HepG2 (cell line): ENCODE data around the gene PRM2. TPM values are rescaled to one million over a fixed set of nuclear protein-coding genes. Genes with fewer than 3 reads are reported as not detected.
A peak's percentile ranks its signal among the peaks of the same experiment; 100 is the strongest.

ENCODE experiments used
- ARHGAP35 ChIP-seq: sonication (generic); formaldehyde crosslinking; IDR thresholded peaks from 2 replicates; pipeline ENCODE4 v1.9.0; 2022; ENCODE audit warnings: mild to moderate bottlenecking, inconsistent platforms, moderate library complexity, missing genetic modification reagents, borderline replicate concordance
- GABPB1 ChIP-seq: IDR thresholded peaks from 2 replicates; pipeline ENCODE4 v1.6.1; 2016; ENCODE audit warnings: mild to moderate bottlenecking, missing genetic modification reagents, moderate library complexity, missing compliant biosample characterization
- GPBP1L1 ChIP-seq: sonication (generic); formaldehyde crosslinking; IDR thresholded peaks from 2 replicates; pipeline ENCODE4 v1.5.0; 2020; ENCODE audit warnings: mild to moderate bottlenecking, missing genetic modification reagents
- HIVEP1 ChIP-seq: sonication (generic); formaldehyde crosslinking; IDR thresholded peaks from 2 replicates; pipeline ENCODE4 v1.4.0; 2020; ENCODE audit warnings: mild to moderate bottlenecking, missing genetic modification reagents
- HOXA3 ChIP-seq: sonication (generic); formaldehyde crosslinking; IDR thresholded peaks from 2 replicates; pipeline ENCODE4 v1.5.0; 2020; ENCODE audit warnings: missing genetic modification reagents
- MIXL1 ChIP-seq: IDR thresholded peaks from 2 replicates; pipeline ENCODE4 v1.6.1; 2016
- NFE2L2 ChIP-seq: fragments of 150-350 bp; IDR thresholded peaks from 2 replicates; pipeline ENCODE4 v1.6.1; 2014; ENCODE audit warnings: low read length
- PTBP1 ChIP-seq: fragments of 200-400 bp; formaldehyde crosslinking; IDR thresholded peaks from 2 replicates; pipeline ENCODE4 v1.6.1; 2018; ENCODE audit warnings: low read length, low read depth; ENCODE audit not compliant: poor library complexity, severe bottlenecking
- RARA ChIP-seq: IDR thresholded peaks from 2 replicates; pipeline ENCODE4 v1.6.1; 2016; ENCODE audit warnings: missing genetic modification reagents, missing compliant biosample characterization
- RARG ChIP-seq: sonication (generic); formaldehyde crosslinking; IDR thresholded peaks from 2 replicates; pipeline ENCODE4 v1.4.0; 2020; ENCODE audit warnings: low read depth, mild to moderate bottlenecking, missing genetic modification reagents
- RBFOX2 ChIP-seq: fragments of 200-400 bp; formaldehyde crosslinking; IDR thresholded peaks from 2 replicates; pipeline ENCODE4 v1.6.1; 2017; ENCODE audit warnings: low read depth, mild to moderate bottlenecking, low read length
- SNAPC5 ChIP-seq: sonication (generic); formaldehyde crosslinking; IDR thresholded peaks from 2 replicates; pipeline ENCODE4 v1.8.1; 2023; ENCODE audit warnings: mild to moderate bottlenecking, missing genetic modification reagents, borderline replicate concordance
- XBP1 ChIP-seq: sonication (generic); formaldehyde crosslinking; IDR thresholded peaks from 2 replicates; pipeline ENCODE4 v1.5.0; 2020; ENCODE audit warnings: missing genetic modification reagents
- ZBTB42 ChIP-seq: sonication (generic); formaldehyde crosslinking; IDR thresholded peaks from 2 replicates; pipeline ENCODE4 v1.5.0; 2020; ENCODE audit warnings: mild to moderate bottlenecking, missing genetic modification reagents
- ZBTB8A ChIP-seq: sonication (generic); formaldehyde crosslinking; IDR thresholded peaks from 2 replicates; pipeline ENCODE4 v1.4.0; 2020; ENCODE audit warnings: mild to moderate bottlenecking, low read depth, missing genetic modification reagents, borderline replicate concordance
- ZNF33B ChIP-seq: sonication (generic); formaldehyde crosslinking; IDR thresholded peaks from 2 replicates; pipeline ENCODE4 v1.5.1; 2020; ENCODE audit warnings: mild to moderate bottlenecking, missing genetic modification reagents
- ZNF564 ChIP-seq: sonication (generic); formaldehyde crosslinking; IDR thresholded peaks from 2 replicates; pipeline ENCODE4 v1.8.1; 2023; ENCODE audit warnings: mild to moderate bottlenecking, missing genetic modification reagents
- ZNF652 ChIP-seq: IDR thresholded peaks from 2 replicates; pipeline ENCODE4 v1.6.1; 2016; ENCODE audit warnings: low read depth, borderline replicate concordance
- ZNF710 ChIP-seq: sonication (generic); formaldehyde crosslinking; IDR thresholded peaks from 2 replicates; pipeline ENCODE4 v1.5.0; 2020; ENCODE audit warnings: mild to moderate bottlenecking, missing genetic modification reagents, borderline replicate concordance
- ZSCAN25 ChIP-seq: sonication (generic); formaldehyde crosslinking; IDR thresholded peaks from 2 replicates; pipeline ENCODE4 v1.8.0; 2022; ENCODE audit warnings: mild to moderate bottlenecking, missing genetic modification reagents
- polyA plus RNA-seq, 8 experiments: library from polyadenylated mRNA; depleted of rRNA in 3 of 8; stranded (reverse) in 7 of 8; unstranded in 1 of 8; fragments of >200 nt; fragmentation: Illumina TruSeq in 4 of 8; extraction: Trizol in 4 of 8; gene quantifications; 2 replicates each; pipeline versions ENCODE4 v1.2.1 to v1.2.3, GENCODE V29; 2011 to 2016; ENCODE audit warnings: low read depth in 4 of 8, missing spikeins in 1 of 8, mixed read lengths in 1 of 8; ENCODE audit not compliant: insufficient read depth in 1 of 8
- total RNA-seq, 5 experiments: library from RNA; depleted of rRNA; stranded (reverse); fragments of >200 nt; fragmentation: Illumina TruSeq; extraction: Trizol; gene quantifications; 2 replicates each; pipeline ENCODE4 v1.2.3, GENCODE V29; 2016; ENCODE audit warnings: low read depth in 1 of 5
- TF ChIP-seq, protein P1 (sequence below): sonication (generic); formaldehyde crosslinking; conservative IDR thresholded peaks from 2 replicates; pipeline ENCODE4 v1.8.0; 2022; ENCODE audit warnings: missing genetic modification reagents
- TF ChIP-seq, protein P2 (sequence below): sonication (generic); formaldehyde crosslinking; IDR thresholded peaks from 2 replicates; pipeline ENCODE4 v1.5.1; 2020; ENCODE audit warnings: missing genetic modification reagents, mild to moderate bottlenecking, borderline replicate concordance

PRM2 gene
- total and polyA plus RNA-seq, 2 of the 13 experiments (the other 11 are each of a cell fraction or from before 2014, with no cell fraction given), result 0.54 TPM; not detected in 1

- TF ChIP-seq NFE2L2 (no peak), ZNF710 (CRISPR knock-in tag) (peak; percentile 81; the same call in 1 of the 2 replicates), MIXL1 (CRISPR knock-in tag) (0 out of 2 replicates have a peak, but pooled peaks have one; percentile 26), HOXA3 (CRISPR knock-in tag) (peak; percentile 63), HIVEP1 (CRISPR knock-in tag) (no peak), PTBP1 (peak; percentile 59), ZNF652 (CRISPR knock-in tag) (no peak; the same call in 1 of the 2 replicates), SNAPC5 (CRISPR knock-in tag) (0 out of 2 replicates have a peak, but pooled peaks have one; percentile 2), RARG (CRISPR knock-in tag) (no peak; the same call in 1 of the 2 replicates), GABPB1 (CRISPR knock-in tag) (0 out of 2 replicates have a peak, but pooled peaks have one; percentile 61), RARA (CRISPR knock-in tag) (peak; percentile 82), ARHGAP35 (CRISPR knock-in tag) (no peak), XBP1 (CRISPR knock-in tag) (no peak), ZSCAN25 (CRISPR knock-in tag) (peak; percentile 74; the same call in 1 of the 2 replicates), ZNF564 (CRISPR knock-in tag) (peak; percentile 70; the same call in 1 of the 2 replicates), ZBTB42 (CRISPR knock-in tag) (peak; percentile 52; the same call in 1 of the 2 replicates), ZNF33B (CRISPR knock-in tag) (no peak), ZBTB8A (CRISPR knock-in tag) (no peak), GPBP1L1 (CRISPR knock-in tag) (no peak), RBFOX2 (peak; percentile 69)
- TF ChIP-seq, protein P1, sequence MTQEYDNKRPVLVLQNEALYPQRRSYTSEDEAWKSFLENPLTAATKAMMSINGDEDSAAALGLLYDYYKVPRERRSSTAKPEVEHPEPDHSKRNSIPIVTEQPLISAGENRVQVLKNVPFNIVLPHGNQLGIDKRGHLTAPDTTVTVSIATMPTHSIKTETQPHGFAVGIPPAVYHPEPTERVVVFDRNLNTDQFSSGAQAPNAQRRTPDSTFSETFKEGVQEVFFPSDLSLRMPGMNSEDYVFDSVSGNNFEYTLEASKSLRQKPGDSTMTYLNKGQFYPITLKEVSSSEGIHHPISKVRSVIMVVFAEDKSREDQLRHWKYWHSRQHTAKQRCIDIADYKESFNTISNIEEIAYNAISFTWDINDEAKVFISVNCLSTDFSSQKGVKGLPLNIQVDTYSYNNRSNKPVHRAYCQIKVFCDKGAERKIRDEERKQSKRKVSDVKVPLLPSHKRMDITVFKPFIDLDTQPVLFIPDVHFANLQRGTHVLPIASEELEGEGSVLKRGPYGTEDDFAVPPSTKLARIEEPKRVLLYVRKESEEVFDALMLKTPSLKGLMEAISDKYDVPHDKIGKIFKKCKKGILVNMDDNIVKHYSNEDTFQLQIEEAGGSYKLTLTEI (CRISPR knock-in tag), result no peak
- TF ChIP-seq, protein P2, sequence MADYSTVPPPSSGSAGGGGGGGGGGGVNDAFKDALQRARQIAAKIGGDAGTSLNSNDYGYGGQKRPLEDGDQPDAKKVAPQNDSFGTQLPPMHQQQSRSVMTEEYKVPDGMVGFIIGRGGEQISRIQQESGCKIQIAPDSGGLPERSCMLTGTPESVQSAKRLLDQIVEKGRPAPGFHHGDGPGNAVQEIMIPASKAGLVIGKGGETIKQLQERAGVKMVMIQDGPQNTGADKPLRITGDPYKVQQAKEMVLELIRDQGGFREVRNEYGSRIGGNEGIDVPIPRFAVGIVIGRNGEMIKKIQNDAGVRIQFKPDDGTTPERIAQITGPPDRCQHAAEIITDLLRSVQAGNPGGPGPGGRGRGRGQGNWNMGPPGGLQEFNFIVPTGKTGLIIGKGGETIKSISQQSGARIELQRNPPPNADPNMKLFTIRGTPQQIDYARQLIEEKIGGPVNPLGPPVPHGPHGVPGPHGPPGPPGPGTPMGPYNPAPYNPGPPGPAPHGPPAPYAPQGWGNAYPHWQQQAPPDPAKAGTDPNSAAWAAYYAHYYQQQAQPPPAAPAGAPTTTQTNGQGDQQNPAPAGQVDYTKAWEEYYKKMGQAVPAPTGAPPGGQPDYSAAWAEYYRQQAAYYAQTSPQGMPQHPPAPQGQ (CRISPR knock-in tag), result 0 out of 2 replicates have a peak, but pooled peaks have one; percentile 7
Measured at GRCh38 chr16:11308493-11309283, 32.4 kb upstream of the PRM2 start (continued).
